ENCODE results near the gene PPP2R3B.
"Not testable (repeated sequence)": the region's sequence is repeated elsewhere in the genome, so short reads cannot be mapped to it uniquely, and the experiment has no call there.

The PPP2R3B gene

GRCh38 chrX:433771-434170 is 47.1 kb upstream of the PPP2R3B start:
- no peak overlapping the region for H2AK5ac ChIP-seq (ENCODE audit: low read depth, low read length)
- H2AFZ ChIP-seq (ENCODE audit: low read length) = no peak overlapping the region
- no peak overlapping the region for H3K14ac ChIP-seq (ENCODE audit: low read length)
- H2BK120ac ChIP-seq (ENCODE audit: low read depth, low read length) = no peak overlapping the region
- 100% methylated on average over 1 of the region's 26 CpGs; no CpG with 5 or more reads in 1 of the 2 donors for WGBS, 2 donors (ENCODE audit: extremely low coverage in 2 of 2, insufficient read length in 2 of 2, insufficient replicate concordance in 1 of 2)
- H3K18ac ChIP-seq (ENCODE audit: low read length) = no peak overlapping the region
- H3K9ac ChIP-seq (ENCODE audit: low read depth, low read length, poor library complexity) = no peak overlapping the region
- H3K4me2 ChIP-seq (ENCODE audit: insufficient read depth, low read length, poor library complexity, severe bottlenecking) = no peak overlapping the region
- H4K91ac ChIP-seq (ENCODE audit: low read depth, low read length, poor library complexity) = no peak overlapping the region
- H3K4me3 ChIP-seq (ENCODE audit: low read length in 2 of 2) = no peak overlapping the region
- H3K79me1 ChIP-seq (ENCODE audit: low read depth, low read length) = peaks cover 3% of the 10 kb centered on the region
- no peak overlapping the region for H2BK12ac ChIP-seq (ENCODE audit: low read length)
- no peak overlapping the region for H2BK15ac ChIP-seq (ENCODE audit: low read length)
- H3K23ac ChIP-seq (ENCODE audit: low read depth, low read length, poor library complexity) = no peak overlapping the region
- DNase-seq (ENCODE audit: low spot score) = no peak
- H3K4ac ChIP-seq (ENCODE audit: low read length) = no peak overlapping the region
- H3K4me1 ChIP-seq (ENCODE audit: control insufficient read depth in 2 of 2, insufficient read depth in 1 of 2, low read depth in 1 of 2, low read length in 2 of 2) = no peaks in the 10 kb centered on the region
- H2BK5ac ChIP-seq (ENCODE audit: low read length) = no peak overlapping the region
- H3K27ac ChIP-seq (replicated peaks; ENCODE audit: low read length) = no peak overlapping the region
- no peak overlapping the region for H4K8ac ChIP-seq (ENCODE audit: low read depth, low read length)
- H3K27me3 ChIP-seq (ENCODE audit: control insufficient read depth in 3 of 3, insufficient read depth in 3 of 3, low read depth in 1 of 3, low read length in 3 of 3) = peaks cover 0 to 8% (median 0%) of the 10 kb centered on the region in 3 experiments
- peaks cover under 1 to 3% of the 10 kb centered on the region in 2 donors for H3K9me3 ChIP-seq (replicated peaks in 1 of 2; ENCODE audit: control insufficient read depth in 2 of 2, insufficient read depth in 1 of 2, low read depth in 1 of 2, low read length in 2 of 2)
- H3K36me3 ChIP-seq (replicated peaks in 1 of 2; ENCODE audit: control insufficient read depth in 2 of 2, insufficient read depth in 2 of 2, low read length in 2 of 2) = no peaks in the 10 kb centered on the region

GRCh38 chrX:432666-433065 is 46.0 kb upstream of the PPP2R3B start:
- no CpG with 5 or more reads among the region's 12 CpGs for WGBS, 2 donors (ENCODE audit: extremely low coverage in 2 of 2, insufficient read length in 2 of 2, insufficient replicate concordance in 1 of 2)
- not testable (repeated sequence) for H3K14ac ChIP-seq (ENCODE audit: low read length); H3K9me3 ChIP-seq (replicated peaks in 1 of 2; ENCODE audit: control insufficient read depth in 2 of 2, insufficient read depth in 1 of 2, low read depth in 1 of 2, low read length in 2 of 2); H3K27me3 ChIP-seq (ENCODE audit: control insufficient read depth in 3 of 3, insufficient read depth in 3 of 3, low read depth in 1 of 3, low read length in 3 of 3); H4K8ac ChIP-seq (ENCODE audit: low read depth, low read length); H3K4me1 ChIP-seq (ENCODE audit: control insufficient read depth in 2 of 2, insufficient read depth in 1 of 2, low read depth in 1 of 2, low read length in 2 of 2); H2BK120ac ChIP-seq (ENCODE audit: low read depth, low read length); DNase-seq (ENCODE audit: low spot score); H2AFZ ChIP-seq (ENCODE audit: low read length); H2BK12ac ChIP-seq (ENCODE audit: low read length); H3K4ac ChIP-seq (ENCODE audit: low read length); H3K4me3 ChIP-seq (ENCODE audit: low read length in 2 of 2); H2AK5ac ChIP-seq (ENCODE audit: low read depth, low read length); H2BK15ac ChIP-seq (ENCODE audit: low read length); H3K4me2 ChIP-seq (ENCODE audit: insufficient read depth, low read length, poor library complexity, severe bottlenecking); H3K9ac ChIP-seq (ENCODE audit: low read depth, low read length, poor library complexity); H3K27ac ChIP-seq (replicated peaks; ENCODE audit: low read length); H2BK5ac ChIP-seq (ENCODE audit: low read length); H4K91ac ChIP-seq (ENCODE audit: low read depth, low read length, poor library complexity); H3K18ac ChIP-seq (ENCODE audit: low read length); H3K23ac ChIP-seq (ENCODE audit: low read depth, low read length, poor library complexity); H3K79me1 ChIP-seq (ENCODE audit: low read depth, low read length); H3K36me3 ChIP-seq (replicated peaks in 1 of 2; ENCODE audit: control insufficient read depth in 2 of 2, insufficient read depth in 2 of 2, low read length in 2 of 2)

- Histone ChIP-seq H3K27ac (replicated peaks; ENCODE audit: low read length) (no peak overlapping the region), H2BK12ac (ENCODE audit: low read length) (no peak overlapping the region), H2AFZ (ENCODE audit: low read length) (no peak overlapping the region), H3K4me3 (ENCODE audit: low read length in 2 of 2) (no peak overlapping the region), H3K4me1 (ENCODE audit: control insufficient read depth in 2 of 2, insufficient read depth in 1 of 2, low read depth in 1 of 2, low read length in 2 of 2) (no peaks in the 10 kb centered on the region), H3K79me1 (ENCODE audit: low read depth, low read length) (peaks cover 3% of the 10 kb centered on the region), H3K14ac (ENCODE audit: low read length) (no peak overlapping the region), H3K4me2 (ENCODE audit: insufficient read depth, low read length, poor library complexity, severe bottlenecking) (no peak overlapping the region), H4K8ac (ENCODE audit: low read depth, low read length) (no peak overlapping the region), H2BK120ac (ENCODE audit: low read depth, low read length) (no peak overlapping the region), H4K91ac (ENCODE audit: low read depth, low read length, poor library complexity) (no peak overlapping the region), H3K9me3 (replicated peaks in 1 of 2; ENCODE audit: control insufficient read depth in 2 of 2, insufficient read depth in 1 of 2, low read depth in 1 of 2, low read length in 2 of 2) (peaks cover 1 to 3% of the 10 kb centered on the region in 2 donors), H3K36me3 (replicated peaks in 1 of 2; ENCODE audit: control insufficient read depth in 2 of 2, insufficient read depth in 2 of 2, low read length in 2 of 2) (no peaks in the 10 kb centered on the region), H3K4ac (ENCODE audit: low read length) (no peak overlapping the region), H2BK5ac (ENCODE audit: low read length) (peak overlapping the region; percentile 75), H2AK5ac (ENCODE audit: low read depth, low read length) (no peak overlapping the region), H3K23ac (ENCODE audit: low read depth, low read length, poor library complexity) (no peak overlapping the region), H3K27me3 (ENCODE audit: control insufficient read depth in 3 of 3, insufficient read depth in 3 of 3, low read depth in 1 of 3, low read length in 3 of 3) (peaks cover 0 to 8% (median 5%) of the 10 kb centered on the region in 3 experiments), H2BK15ac (ENCODE audit: low read length) (no peak overlapping the region), H3K18ac (ENCODE audit: low read length) (no peak overlapping the region), H3K9ac (ENCODE audit: low read depth, low read length, poor library complexity) (no peak overlapping the region)
- no peak for DNase-seq (ENCODE audit: low spot score)
- no CpG with 5 or more reads among the region's 2 CpGs for WGBS, 2 donors (ENCODE audit: extremely low coverage in 2 of 2, insufficient read length in 2 of 2, insufficient replicate concordance in 1 of 2)
Measured at GRCh38 chrX:431492-432111, 44.9 kb upstream of the PPP2R3B start.

DNA sequence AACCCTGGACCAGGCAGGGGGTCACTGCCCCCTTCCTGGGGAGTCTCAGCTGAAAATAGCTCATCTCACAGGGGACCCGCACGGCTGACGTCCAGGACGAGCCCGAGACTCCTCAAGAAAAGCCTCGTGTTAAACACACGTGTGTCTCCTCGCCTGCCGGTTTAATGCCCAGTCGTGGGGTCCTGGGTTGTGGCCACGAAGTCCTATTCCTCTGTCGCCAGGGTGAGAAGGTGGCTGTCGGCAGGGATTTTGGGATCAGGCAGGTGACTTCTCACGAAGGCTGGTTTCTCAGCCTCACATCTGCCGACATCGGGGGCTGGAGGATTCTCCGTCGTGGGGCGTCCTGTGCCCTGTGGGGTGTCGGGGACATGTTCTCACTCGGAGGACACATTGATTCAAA is 44.3 kb upstream of the PPP2R3B start:
- Histone ChIP-seq H3K27me3 (ENCODE audit: control insufficient read depth in 3 of 3, insufficient read depth in 3 of 3, low read depth in 1 of 3, low read length in 3 of 3) (peaks cover 0 to 8% (median 5%) of the 10 kb centered on the region in 3 experiments), H3K4ac (ENCODE audit: low read length) (peak overlapping the region; percentile 37), H2BK12ac (ENCODE audit: low read length) (no peak overlapping the region), H2AK5ac (ENCODE audit: low read depth, low read length) (no peak overlapping the region), H2BK120ac (ENCODE audit: low read depth, low read length) (no peak overlapping the region), H4K91ac (ENCODE audit: low read depth, low read length, poor library complexity) (no peak overlapping the region), H2BK15ac (ENCODE audit: low read length) (peak overlapping the region; percentile 26), H3K14ac (ENCODE audit: low read length) (peak overlapping the region; percentile 56), H3K9ac (ENCODE audit: low read depth, low read length, poor library complexity) (no peak overlapping the region), H3K27ac (replicated peaks; ENCODE audit: low read length) (no peak overlapping the region), H3K4me2 (ENCODE audit: insufficient read depth, low read length, poor library complexity, severe bottlenecking) (no peak overlapping the region), H3K18ac (ENCODE audit: low read length) (peak overlapping the region; percentile 71), H2AFZ (ENCODE audit: low read length) (no peak overlapping the region), H2BK5ac (ENCODE audit: low read length) (peak overlapping the region; percentile 75), H3K36me3 (replicated peaks in 1 of 2; ENCODE audit: control insufficient read depth in 2 of 2, insufficient read depth in 2 of 2, low read length in 2 of 2) (no peaks in the 10 kb centered on the region), H3K79me1 (ENCODE audit: low read depth, low read length) (peaks cover 3% of the 10 kb centered on the region), H3K4me3 (ENCODE audit: low read length in 2 of 2) (no peak overlapping the region), H3K23ac (ENCODE audit: low read depth, low read length, poor library complexity) (no peak overlapping the region), H4K8ac (ENCODE audit: low read depth, low read length) (no peak overlapping the region), H3K9me3 (replicated peaks in 1 of 2; ENCODE audit: control insufficient read depth in 2 of 2, insufficient read depth in 1 of 2, low read depth in 1 of 2, low read length in 2 of 2) (peaks cover 1 to 3% of the 10 kb centered on the region in 2 donors), H3K4me1 (ENCODE audit: control insufficient read depth in 2 of 2, insufficient read depth in 1 of 2, low read depth in 1 of 2, low read length in 2 of 2) (no peaks in the 10 kb centered on the region)
- no peak for DNase-seq (ENCODE audit: low spot score)
- no CpG with 5 or more reads among the region's 21 CpGs for WGBS, 2 donors (ENCODE audit: extremely low coverage in 2 of 2, insufficient read length in 2 of 2, insufficient replicate concordance in 1 of 2)

All from neuronal stem cell (in vitro differentiated cells).